ENCODE data around the gene NR2F1. TPM values are rescaled to one million over a fixed set of nuclear protein-coding genes. Genes with fewer than 3 reads are reported as not detected.

Gene NR2F1
- total RNA-seq, 1 experiment from 2014 or later: 175 TPM

DNA sequence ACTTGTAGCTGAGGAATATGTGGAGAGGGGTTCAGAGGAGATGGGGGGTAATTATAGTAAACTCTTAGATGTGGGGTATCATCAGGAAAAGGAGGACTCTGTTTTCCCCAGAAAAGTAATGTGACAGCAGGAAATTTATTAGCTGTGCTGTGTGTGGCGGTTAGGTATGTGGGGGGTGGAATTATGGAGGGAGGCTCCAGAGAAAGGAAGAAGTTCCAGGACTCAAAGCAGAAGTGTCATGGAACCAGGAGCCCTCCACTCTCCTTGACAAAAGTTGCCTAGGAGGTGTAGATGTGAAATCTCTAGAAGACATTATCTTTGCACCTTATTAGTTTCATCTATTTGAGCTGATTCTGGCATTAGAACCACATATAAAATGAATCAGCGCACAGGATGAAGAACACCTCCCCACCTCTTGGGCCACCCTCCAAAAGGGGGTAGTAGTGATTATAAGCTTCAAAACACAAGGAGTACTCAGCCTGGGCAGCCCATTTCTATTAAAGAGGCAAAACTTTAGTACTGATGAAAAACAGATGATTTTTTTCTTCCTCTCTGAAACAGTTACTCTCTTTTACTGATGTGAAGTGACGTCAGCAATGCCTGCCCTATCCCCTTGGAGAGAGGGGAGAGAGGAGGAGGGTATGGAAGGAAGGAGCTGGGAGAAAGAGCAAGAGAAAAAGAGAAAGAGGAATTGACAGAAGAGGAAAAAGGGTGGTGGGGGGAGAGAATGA is 18.2 kb downstream of the NR2F1 start:
- DNase-seq (ENCODE audit: low spot score): peak; percentile 82
- in situ Hi-C loops (cut with HindIII; ENCODE audit: low sequenced_read_pairs): loop anchor here (25.0 kb wide), 1 partner anchor 286 kb away; no protein-coding TSS in a partner anchor

DNA sequence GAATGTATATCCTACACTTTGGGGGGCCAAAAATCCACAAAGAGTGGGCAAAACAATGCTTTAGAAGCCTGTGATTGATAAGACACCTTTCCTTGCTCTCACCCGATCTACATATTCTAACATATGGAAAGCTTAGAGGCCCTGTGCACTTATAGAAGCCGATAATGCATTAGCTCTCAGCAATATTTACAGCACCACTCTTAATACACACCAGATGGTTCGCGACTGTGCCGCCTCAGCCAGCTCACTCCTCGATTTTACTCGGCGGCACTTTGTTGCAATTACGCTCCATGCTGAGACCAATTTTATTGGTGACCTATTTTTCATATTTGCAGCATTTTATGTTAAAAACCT is 18.8 kb downstream of the NR2F1 start:
- in situ Hi-C loops (cut with HindIII; ENCODE audit: low sequenced_read_pairs): loop anchor here (25.0 kb wide), 1 partner anchor 286 kb away; no protein-coding TSS in a partner anchor
- peak; percentile 77 for DNase-seq (ENCODE audit: low spot score)

DNA sequence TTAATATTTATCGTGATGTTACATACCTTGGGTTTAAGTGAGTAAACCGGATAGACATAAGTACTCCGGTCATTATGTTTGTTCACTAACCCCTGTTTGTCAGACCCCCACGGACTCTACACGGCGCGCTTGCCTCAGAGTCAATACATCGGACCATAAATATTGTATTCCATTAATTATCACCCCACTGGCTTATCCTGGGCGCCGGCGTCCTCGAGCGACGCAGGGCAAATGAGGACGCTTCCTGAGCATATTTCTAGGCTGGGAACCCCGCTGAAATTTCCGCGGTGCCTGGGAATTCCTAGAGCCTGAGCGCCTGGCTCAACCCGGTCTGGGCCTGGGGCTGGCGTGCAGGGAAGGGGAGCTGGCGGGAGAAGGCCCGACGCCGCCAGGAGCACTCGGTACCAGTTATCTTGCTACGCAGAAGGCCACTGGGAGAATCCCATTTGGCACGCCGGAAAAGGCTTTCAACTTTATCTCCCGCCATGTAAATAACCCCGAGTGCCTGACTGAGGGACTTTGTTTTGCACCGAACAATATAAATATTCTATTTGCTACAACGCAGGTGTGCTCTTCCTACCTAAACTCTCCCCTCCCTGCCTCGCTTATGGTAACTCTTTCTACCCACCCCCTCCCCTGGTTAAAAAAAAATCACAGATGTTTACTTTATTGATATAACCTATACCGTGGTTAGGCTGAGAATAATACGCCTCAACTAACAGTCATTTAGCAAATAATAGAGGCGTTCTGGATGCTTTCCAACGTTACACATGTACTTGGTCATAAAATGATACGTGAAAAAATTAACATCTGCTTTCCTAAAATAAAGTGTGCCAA is 19.4 kb downstream of the NR2F1 start:
- peak; percentile 81 for DNase-seq (ENCODE audit: low spot score)
- in situ Hi-C loops (cut with HindIII; ENCODE audit: low sequenced_read_pairs): loop anchor here (25.0 kb wide), 1 partner anchor 285 kb away; no protein-coding TSS in a partner anchor

DNA sequence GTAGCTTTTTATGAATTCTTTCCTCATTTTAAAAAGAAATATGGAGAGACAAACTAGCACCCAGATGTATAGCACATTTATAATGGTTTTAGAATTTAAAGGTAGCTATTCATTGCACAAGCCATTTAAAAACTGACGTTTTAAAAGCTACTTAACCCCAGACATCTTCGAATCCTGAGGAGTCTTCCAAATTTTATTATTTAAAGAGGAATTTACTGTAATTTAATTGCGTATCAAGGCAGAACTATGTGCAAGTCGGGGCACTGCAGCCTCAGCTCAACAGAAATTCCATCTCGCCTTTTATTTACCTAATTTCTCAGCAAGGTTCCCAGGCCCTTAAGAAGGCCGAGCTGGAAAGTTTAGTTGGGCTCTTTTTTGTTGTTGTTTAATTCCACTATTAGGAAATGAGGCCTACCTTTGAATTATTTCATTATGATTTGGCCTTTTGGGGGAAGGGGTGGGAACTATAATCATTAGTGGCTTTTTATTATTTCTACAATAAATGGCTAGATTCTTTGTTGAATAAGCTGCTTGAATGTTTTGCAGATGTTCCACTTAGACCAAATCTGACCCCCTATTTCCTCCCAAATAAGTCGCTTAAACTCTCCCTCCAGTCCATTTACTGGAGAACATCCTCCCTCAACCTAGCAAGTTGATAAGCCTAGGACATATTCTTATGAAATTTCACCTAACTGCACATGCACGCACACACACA is 20.2 kb downstream of the NR2F1 start:
- DNase-seq (ENCODE audit: low spot score): peak; percentile 43
- in situ Hi-C loops (cut with HindIII; ENCODE audit: low sequenced_read_pairs): loop anchor here (25.0 kb wide), 1 partner anchor 284 kb away; no protein-coding TSS in a partner anchor

DNA sequence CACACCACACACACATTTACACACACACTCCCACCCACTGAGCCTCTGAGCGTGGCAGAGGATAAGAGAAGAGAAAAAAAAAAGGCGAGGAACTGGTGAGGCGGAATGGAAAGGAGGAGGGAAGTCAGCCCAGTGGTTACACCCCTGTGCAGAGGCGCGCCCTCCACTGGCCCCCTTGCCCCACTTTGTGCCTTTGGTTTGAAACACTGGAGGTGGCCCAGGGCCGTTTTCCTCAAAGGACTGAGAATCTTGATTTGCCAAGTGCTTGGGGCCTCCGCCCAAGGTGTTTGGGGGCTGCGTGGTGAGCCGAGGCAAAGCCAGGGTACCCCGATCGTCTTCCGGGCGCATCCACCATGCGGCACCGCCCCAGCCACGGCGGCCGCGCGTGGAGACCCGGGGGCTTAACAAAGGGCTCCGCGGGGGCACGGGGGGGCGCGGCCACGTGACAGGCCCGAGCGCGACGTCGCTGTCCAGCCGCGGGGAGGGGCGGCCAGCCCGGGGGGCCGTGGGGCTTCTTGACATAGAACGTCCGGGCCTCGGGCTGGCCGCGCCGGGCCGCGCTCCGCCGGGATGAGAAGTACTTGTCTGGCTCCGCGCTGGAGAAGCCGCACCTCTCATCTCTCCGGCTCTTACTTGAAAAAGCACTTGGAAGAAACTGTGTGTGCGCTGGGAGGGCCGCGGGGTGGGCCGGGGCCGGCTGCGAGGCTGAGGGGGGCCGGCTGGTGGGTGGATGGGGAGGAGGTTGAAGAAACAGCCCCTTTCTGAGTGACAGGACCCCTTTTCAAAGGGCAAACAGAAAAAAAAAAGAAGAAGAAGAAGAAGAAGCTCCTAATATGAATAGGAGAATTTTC is 21.0 kb downstream of the NR2F1 start:
- in situ Hi-C loops (cut with HindIII; ENCODE audit: low sequenced_read_pairs): loop anchor here (25.0 kb wide), 1 partner anchor 283 kb away; no protein-coding TSS in a partner anchor
- DNase-seq (ENCODE audit: low spot score): peak; percentile 67

DNA sequence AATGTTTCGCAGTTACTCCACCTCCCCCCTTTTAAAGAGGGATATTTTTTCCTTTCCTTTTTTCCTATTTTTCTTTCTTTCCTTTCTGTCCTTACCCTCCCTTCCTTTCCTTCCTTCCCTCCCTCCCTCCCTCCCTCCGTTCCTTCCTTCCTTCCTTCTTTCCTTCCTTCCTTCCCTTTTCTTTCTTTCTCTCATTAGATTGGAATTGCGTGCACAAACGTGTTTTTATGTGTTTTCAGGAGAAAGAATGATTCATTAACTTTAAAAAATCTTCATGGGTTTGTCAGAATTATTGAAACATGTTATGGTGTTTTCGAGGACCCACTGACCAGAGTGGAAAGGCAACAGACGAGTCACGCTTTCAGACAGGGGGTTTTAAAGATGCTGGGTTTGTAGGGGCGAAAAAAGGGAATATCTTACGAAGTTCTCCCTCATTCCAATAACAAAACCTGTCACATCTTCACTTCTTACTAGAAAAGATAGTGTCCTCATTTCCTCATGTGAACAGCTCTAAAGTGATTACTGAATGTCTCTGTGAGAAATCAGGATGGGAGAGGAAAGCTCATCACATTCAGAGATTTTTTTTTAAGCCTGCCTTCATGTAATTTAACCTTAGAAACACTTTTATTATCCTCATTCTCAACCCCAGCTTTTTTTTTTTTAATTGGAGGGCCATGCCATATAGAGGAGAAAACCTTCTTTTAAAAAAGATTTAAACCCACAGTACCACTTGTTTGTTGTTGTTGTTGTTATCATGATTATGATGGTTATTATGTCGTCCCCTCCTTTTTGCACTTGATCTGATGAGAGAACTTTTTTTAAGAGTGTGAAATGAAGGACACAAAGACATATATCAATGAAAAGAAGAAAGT is 21.9 kb downstream of the NR2F1 start:
- peak; percentile 29 for DNase-seq (ENCODE audit: low spot score)
- in situ Hi-C loops (cut with HindIII; ENCODE audit: low sequenced_read_pairs): loop anchor here (25.0 kb wide), 1 partner anchor 282 kb away; no protein-coding TSS in a partner anchor

DNA sequence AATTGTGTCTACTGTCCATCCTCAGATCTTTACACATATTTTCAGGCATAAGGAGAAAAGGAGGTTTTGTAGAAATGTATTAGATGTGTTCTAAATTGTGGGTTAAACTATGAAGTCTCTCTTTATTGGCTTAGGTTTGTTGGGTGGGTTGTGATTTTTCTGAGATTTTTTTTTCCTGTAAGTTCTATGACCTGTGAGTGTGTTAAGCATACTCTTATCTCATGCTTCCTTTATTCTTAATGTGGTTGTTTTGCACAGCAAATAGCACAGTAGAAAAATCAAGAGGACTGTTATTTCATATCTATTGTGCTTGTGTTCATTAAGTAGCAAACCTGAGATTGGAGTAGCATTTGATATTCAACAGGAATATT is 23.3 kb downstream of the NR2F1 start:
- DNase-seq (ENCODE audit: low spot score): no peak
- in situ Hi-C loops (cut with HindIII; ENCODE audit: low sequenced_read_pairs): loop anchor here (25.0 kb wide), 1 partner anchor 281 kb away; no protein-coding TSS in a partner anchor

DNA sequence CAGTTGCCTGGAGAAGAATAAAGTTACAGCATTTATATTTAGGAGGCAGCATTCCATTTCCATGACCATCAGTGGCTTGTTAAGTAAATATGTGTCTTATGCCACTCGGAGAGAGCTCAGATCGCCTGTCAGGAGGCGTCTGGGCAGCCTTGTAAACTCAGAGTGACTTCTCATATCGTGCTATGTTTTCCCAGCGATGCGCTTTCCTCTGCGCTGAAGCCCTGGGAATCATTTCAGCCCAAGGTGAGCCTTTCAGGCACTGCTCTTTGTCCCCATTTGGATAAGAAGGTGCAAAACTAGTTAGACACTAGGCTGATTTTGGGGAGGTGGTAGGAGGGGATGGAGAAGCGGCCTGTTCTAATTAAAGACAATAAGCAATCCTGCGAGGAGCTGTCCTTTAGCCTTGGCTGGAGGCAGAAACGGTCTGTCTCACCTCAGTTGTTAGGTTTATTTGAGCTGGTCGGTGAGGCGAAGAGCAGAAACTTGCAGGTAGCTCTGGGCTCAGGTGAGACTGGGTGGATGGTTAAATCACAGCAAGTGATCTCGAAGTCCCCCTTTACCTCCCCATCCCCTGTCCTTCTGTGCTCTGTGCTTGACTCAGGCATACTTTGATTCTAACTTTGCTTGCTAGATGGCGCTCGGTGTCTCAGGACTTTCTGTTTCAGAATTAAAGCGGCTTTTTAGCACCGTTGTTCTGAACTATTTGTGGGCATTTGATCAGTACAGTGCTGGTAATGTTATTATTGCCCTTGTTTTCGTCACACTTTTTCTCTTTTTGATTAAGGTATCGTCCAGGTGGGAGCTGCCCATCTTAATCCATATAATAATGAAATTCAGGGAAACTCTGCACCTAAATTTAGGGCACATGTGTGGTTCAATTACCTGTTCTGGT is 24.6 kb downstream of the NR2F1 start:
- peak; percentile 93 for DNase-seq (ENCODE audit: low spot score)
- in situ Hi-C loops (cut with HindIII; ENCODE audit: low sequenced_read_pairs): loop anchor here (25.0 kb wide), 1 partner anchor 280 kb away; no protein-coding TSS in a partner anchor

DNA sequence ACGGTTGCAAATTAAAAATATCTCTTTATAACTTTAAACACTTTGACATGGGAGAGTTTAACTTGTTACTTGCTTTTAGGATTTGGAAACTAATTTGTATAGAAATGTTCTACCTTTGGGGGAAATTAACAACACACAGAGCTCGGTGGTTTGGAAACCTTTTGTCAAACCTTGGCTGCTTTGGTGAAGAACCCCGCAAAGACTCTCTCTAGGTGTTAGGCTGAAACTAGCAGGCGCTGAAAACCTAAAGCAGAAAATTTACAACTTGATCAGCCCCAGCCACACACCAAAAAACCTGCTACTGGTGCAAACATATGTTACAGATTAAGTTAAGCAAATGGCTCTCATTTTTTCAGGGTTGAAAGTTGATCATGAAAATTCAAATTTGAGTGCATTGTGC is 25.8 kb downstream of the NR2F1 start:
- DNase-seq (ENCODE audit: low spot score): no peak
- in situ Hi-C loops (cut with HindIII; ENCODE audit: low sequenced_read_pairs): loop anchor here (25.0 kb wide), 1 partner anchor 278 kb away; no protein-coding TSS in a partner anchor

DNA sequence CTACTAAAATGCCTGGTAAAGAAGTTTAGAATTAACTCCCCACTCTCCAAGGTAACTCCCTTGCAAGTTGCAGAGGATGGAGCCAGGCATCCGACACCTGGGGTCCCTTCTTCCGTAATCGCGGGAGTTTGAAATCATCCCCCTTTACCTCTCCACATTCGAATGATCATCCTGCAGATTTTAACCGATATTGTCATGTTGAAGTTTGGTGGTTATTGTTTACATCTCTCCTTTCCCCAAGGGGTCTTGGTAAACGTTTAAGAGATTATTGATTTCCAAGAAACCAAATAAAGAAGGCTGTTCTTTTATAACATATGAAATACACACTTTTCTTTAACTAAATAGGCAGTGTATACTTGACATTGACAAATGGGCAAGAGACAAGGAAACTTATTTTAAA is 26.7 kb downstream of the NR2F1 start:
- in situ Hi-C loops (cut with HindIII; ENCODE audit: low sequenced_read_pairs): loop anchor here (25.0 kb wide), 1 partner anchor 278 kb away; no protein-coding TSS in a partner anchor
- no peak for DNase-seq (ENCODE audit: low spot score)

DNA sequence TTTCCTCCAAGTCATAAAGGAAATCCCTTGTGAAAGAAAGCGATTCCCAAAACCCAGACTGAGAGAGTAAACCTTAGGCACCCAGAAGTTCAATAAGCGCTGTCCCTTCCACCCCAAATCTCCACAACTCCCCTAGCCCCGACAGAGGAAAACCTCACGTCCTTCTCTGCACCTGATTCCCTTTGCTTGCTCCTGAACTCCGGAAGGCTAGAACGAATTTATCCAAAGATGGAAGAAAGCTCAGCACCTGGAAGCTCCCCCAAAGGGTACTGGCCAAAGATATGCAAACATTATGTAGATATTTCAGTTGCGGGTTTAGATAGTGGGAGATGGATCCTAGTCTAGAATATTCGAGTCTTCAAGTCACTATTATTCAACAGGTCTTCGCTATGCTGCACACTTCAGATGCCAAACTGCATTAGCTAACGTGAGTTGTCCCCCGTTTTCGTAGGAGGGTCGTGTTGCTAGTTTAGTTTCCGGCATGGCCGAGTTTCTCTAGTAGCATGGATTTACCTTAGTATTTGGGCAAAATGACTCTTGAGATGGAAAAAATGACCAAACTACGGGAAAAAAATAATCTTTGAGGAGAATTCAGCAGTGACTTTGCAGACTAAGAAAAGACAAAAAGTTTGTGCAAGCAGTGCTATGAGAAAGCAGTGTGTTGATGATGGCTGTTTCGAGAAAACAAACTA is 27.7 kb downstream of the NR2F1 start:
- DNase-seq (ENCODE audit: low spot score): no peak
- in situ Hi-C loops (cut with HindIII; ENCODE audit: low sequenced_read_pairs): loop anchor here (25.0 kb wide), 1 partner anchor 277 kb away; no protein-coding TSS in a partner anchor

DNA sequence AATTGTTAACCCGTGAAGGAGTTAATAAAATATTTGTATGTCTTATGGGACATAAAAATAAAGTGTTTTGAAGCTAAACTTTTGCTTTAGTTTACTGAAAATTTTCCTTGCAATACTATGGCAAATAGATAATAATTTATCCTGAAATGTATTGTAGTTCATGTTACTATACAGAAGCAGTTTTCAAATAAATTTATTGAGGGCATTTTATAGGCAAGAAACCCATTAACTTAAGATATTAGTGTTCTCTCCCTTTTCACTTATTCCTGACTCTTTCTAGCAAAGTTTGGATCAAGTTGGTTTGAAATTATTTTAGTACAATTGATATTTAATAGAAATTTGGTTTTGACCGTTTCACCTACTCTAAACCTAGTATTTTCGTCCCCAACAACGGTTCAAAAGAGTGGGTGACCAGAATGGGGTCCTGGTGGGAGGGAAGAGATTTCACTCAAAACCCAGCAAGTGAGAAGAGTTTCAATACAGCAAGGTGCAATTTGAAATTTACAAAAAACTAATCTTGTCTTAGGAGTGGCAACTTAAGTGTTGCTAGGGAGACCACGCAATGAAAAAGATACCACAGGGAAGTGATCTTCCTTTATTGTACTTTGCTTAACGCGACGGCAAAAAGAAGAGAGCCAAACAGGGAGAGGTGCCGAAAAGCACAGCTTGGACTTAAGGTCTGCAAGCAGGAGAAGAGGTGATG is 28.4 kb downstream of the NR2F1 start:
- no peak for DNase-seq (ENCODE audit: low spot score)
- in situ Hi-C loops (cut with HindIII; ENCODE audit: low sequenced_read_pairs): loop anchor here (25.0 kb wide), 1 partner anchor 276 kb away; no protein-coding TSS in a partner anchor

DNA sequence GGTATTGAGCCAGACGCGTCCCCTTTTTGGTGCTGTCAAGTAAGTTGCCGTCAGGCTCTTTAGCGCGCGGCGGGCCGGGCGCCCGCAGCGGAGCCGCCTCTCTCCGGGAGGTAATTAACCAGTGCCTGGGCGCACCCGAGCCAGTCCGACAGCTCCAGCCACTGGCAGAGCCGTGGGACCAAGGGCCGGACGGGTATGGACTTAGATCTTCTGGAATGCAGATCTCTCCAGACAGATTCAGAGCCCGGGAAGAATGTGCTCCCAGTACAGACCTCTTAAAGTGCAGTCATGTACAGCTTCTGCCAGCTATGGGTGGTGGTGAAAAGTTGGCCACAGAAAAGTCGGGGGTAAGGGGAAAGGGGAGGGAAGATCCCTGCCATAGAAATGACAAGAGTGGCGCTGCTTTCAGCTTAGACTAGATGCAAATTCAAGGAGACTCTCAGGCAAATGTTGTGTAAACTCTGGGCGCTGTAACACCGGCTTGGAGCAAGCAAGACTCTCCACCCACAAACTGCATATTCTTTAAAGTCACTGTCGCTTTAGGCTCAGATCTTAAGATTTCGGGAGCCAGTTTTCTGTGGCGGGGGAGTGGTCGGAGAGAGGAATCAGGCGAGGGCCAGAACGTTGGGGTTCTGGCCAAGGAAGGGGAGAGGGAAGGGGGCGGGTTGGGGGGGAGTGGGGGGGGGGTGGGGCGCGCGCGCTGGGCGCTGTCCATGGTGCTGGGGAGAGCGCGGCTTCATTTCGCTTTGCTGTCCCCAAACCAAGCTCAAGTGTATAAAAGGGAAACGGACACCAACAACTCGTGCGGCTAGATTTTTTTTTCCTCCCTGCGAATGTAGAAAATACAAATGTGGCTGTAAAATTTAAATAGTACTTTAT is 29.2 kb downstream of the NR2F1 start:
- in situ Hi-C loops (cut with HindIII; ENCODE audit: low sequenced_read_pairs): loop anchor here (25.0 kb wide), 1 partner anchor 275 kb away; no protein-coding TSS in a partner anchor
- peak; percentile 57 for DNase-seq (ENCODE audit: low spot score)

DNA sequence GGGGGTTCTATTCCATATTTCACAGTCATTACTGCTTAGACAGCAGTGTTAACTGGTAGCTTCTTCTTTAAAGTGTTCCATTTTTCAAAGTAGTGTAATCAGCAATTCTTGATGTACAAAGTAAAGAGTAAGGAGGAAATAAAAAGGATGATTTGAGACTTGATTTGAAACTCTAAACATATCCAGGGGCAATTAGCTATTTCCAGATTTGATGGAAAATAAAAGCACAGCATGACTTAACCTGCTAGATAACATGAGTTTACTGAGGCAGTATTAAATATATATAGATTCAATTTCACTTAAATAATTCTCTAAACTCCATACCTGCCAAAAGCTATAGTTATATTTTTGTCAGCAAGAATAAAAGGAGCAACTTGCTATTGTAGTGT is 29.8 kb downstream of the NR2F1 start:
- no peak for DNase-seq (ENCODE audit: low spot score)
- in situ Hi-C loops (cut with HindIII; ENCODE audit: low sequenced_read_pairs): loop anchor here (25.0 kb wide), 1 partner anchor 274 kb away; no protein-coding TSS in a partner anchor

Data from G401 (cell line).